GM21367 (cell line): ENCODE results near the gene CHGA.

Experiments
- ATAC-seq: cut with Tn5 transposase; IDR thresholded peaks from one replicate; pipeline ENCODE4 v1.9.1; 2021; ENCODE audit not compliant: unreplicated experiment

The CHGA gene

GRCh38 chr14:92959761-92960680, 37.1 kb downstream of the CHGA start:
- ATAC-seq: no peak

GRCh38 chr14:92960706-92961566, 38.0 kb downstream of the CHGA start:
- no peak for ATAC-seq

GRCh38 chr14:92961567-92961855, 38.6 kb downstream of the CHGA start:
- no peak for ATAC-seq

- ATAC-seq: no peak
Measured at GRCh38 chr14:92962031-92962830, 39.3 kb downstream of the CHGA start.

GRCh38 chr14:92962831-92963095, 39.8 kb downstream of the CHGA start:
- ATAC-seq: no peak

- ATAC-seq: no peak
Measured at GRCh38 chr14:92963301-92964123, 40.6 kb downstream of the CHGA start.

GRCh38 chr14:92964124-92965109, 41.5 kb downstream of the CHGA start:
- ATAC-seq: no peak

GRCh38 chr14:92965281-92965680, 42.3 kb downstream of the CHGA start:
- no peak for ATAC-seq

GRCh38 chr14:92967346-92967926, 44.5 kb downstream of the CHGA start:
- ATAC-seq: no peak

- ATAC-seq: no peak
Measured at GRCh38 chr14:92968291-92969020, 45.5 kb downstream of the CHGA start.

GRCh38 chr14:92969430-92969829, 46.5 kb downstream of the CHGA start:
- no peak for ATAC-seq

GRCh38 chr14:92969871-92970270, 46.9 kb downstream of the CHGA start:
- no peak for ATAC-seq

GRCh38 chr14:92970271-92970670, 47.3 kb downstream of the CHGA start:
- no peak for ATAC-seq

- ATAC-seq: no peak
Measured at GRCh38 chr14:92971601-92972180, 48.7 kb downstream of the CHGA start.

GRCh38 chr14:92973261-92973797, 50.4 kb downstream of the CHGA start:
- no peak for ATAC-seq

- no peak for ATAC-seq
Measured at GRCh38 chr14:92973798-92974372, 50.9 kb downstream of the CHGA start.

- no peak for ATAC-seq
Measured at GRCh38 chr14:92974541-92975345, 51.8 kb downstream of the CHGA start.
